Panc1 (cell line): ENCODE measurements around the gene CGNL1.

Experiments
- CTCF ChIP-seq: fragments of 450-650 bp; IDR thresholded peaks from 2 replicates; pipeline ENCODE4 v1.5.1; 2017; ENCODE audit warnings: mild to moderate bottlenecking
- POLR2AphosphoS5 ChIP-seq: IDR thresholded peaks from 2 replicates; pipeline ENCODE4 v1.6.1; 2012; ENCODE audit warnings: mild to moderate bottlenecking, low read depth, low read length, moderate library complexity
- REST ChIP-seq, 2 experiments: IDR thresholded peaks; 2 replicates each; pipeline ENCODE4 v1.6.1; 2011 to 2012; ENCODE audit warnings: low read depth in 2 of 2, control low read depth in 1 of 2, low read length in 1 of 2, mild to moderate bottlenecking in 1 of 2, moderate library complexity in 1 of 2; ENCODE audit not compliant: insufficient read depth in 1 of 2
- SIN3A ChIP-seq: IDR thresholded peaks from 2 replicates; pipeline ENCODE4 v1.6.1; 2012; ENCODE audit warnings: low read depth, mild to moderate bottlenecking, low read length, moderate library complexity, borderline replicate concordance; ENCODE audit not compliant: insufficient read depth
- TCF7L2 ChIP-seq: IDR thresholded peaks from 2 replicates; pipeline ENCODE4 v1.6.1; 2011; ENCODE audit warnings: mild to moderate bottlenecking, low read depth, low read length, inconsistent platforms

- TF ChIP-seq CTCF (no peak), REST (IDR thresholded peaks at IDR 0.05; ENCODE audit: insufficient read depth in 1 of 2, low read depth in 2 of 2, low read length in 1 of 2) (no peak), SIN3A (no peak), POLR2AphosphoS5 (no peak), TCF7L2 (no peak)
Observed at GRCh38 chr15:57509965-57510364, 133.7 kb downstream of the CGNL1 start.
